T-helper 2 cell treated with Interferon-gamma antibody and Interleukin-4, amounts not matched to agents 5 μg/mL and 100 μg/mL, for 36 hours (primary cell): ENCODE data around the gene PI3.

ENCODE experiments used
- DNase-seq: peaks from one replicate; pipeline ENCODE4 v3.0.0; 2021; ENCODE audit warnings: low spot score
- H3K27ac Mint-ChIP-seq: one replicate; pipeline ENCODE4 v1.8.0; 2021; ENCODE audit warnings: mild to moderate bottlenecking, mixed read lengths
- H3K27me3 Mint-ChIP-seq: one replicate; pipeline ENCODE4 v1.8.0; 2021; ENCODE audit warnings: low read depth, mixed read lengths
- H3K36me3 Mint-ChIP-seq: one replicate; pipeline ENCODE4 v1.8.0; 2021; ENCODE audit warnings: low read depth, mixed read lengths
- H3K4me1 Mint-ChIP-seq: one replicate; pipeline ENCODE4 v1.8.0; 2021; ENCODE audit warnings: low read depth, mixed read lengths
- H3K4me3 Mint-ChIP-seq: one replicate; pipeline ENCODE4 v1.8.0; 2022; ENCODE audit warnings: mild to moderate bottlenecking, moderate library complexity, mixed read lengths
- H3K9me3 Mint-ChIP-seq: one replicate; pipeline ENCODE4 v1.8.0; 2021; ENCODE audit warnings: mixed read lengths

Gene PI3

GRCh38 chr20:45211569-45212474, 37.1 kb downstream of the PI3 start:
- Mint-ChIP-seq H3K36me3 (no peaks in the 10 kb centered on the region), H3K27ac (no peak overlapping the region), H3K9me3 (no peaks in the 10 kb centered on the region), H3K4me1 (no peaks in the 10 kb centered on the region), H3K27me3 (peaks cover 13% of the 10 kb centered on the region), H3K4me3 (no peak overlapping the region)
- DNase-seq = no peak

- H3K4me3 Mint-ChIP-seq = no peak overlapping the region
- H3K9me3 Mint-ChIP-seq = no peaks in the 10 kb centered on the region
- H3K27ac Mint-ChIP-seq = no peak overlapping the region
- H3K27me3 Mint-ChIP-seq = peaks cover 12% of the 10 kb centered on the region
- no peaks in the 10 kb centered on the region for H3K36me3 Mint-ChIP-seq
- H3K4me1 Mint-ChIP-seq = no peaks in the 10 kb centered on the region
- no peak for DNase-seq
Observed at GRCh38 chr20:45212836-45213235, 38.1 kb downstream of the PI3 start.

DNA sequence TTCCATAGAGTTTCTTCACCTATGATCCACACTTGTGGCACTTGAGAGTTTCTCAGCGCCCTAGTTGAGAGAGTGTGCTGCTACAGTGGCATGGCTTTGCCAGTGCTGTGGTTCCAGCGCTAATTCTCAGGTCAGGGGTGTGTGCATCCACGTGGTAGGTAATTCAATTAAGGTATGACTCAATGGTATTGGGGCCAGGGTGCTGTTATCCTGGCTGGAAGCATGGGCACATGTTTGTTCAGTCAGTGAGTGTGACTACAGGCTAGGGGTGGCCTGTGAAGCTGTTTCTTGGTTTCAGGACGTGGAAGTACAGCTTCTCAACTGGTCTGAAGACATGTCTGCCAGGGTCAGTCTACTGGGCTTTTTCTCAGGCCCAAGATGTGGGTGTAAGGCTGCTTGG, 43.4 kb downstream of the PI3 start:
- Mint-ChIP-seq H3K36me3 (no peaks in the 10 kb centered on the region), H3K27me3 (peaks cover 9% of the 10 kb centered on the region), H3K4me1 (no peaks in the 10 kb centered on the region), H3K9me3 (no peaks in the 10 kb centered on the region), H3K27ac (no peak overlapping the region), H3K4me3 (no peak overlapping the region)
- DNase-seq = no peak

- no peaks in the 10 kb centered on the region for H3K4me1 Mint-ChIP-seq
- H3K36me3 Mint-ChIP-seq = no peaks in the 10 kb centered on the region
- H3K9me3 Mint-ChIP-seq = no peaks in the 10 kb centered on the region
- H3K27ac Mint-ChIP-seq = no peak overlapping the region
- no peak for DNase-seq
- peaks cover 9% of the 10 kb centered on the region for H3K27me3 Mint-ChIP-seq
- H3K4me3 Mint-ChIP-seq = no peak overlapping the region
Observed at GRCh38 chr20:45218636-45219035, 43.9 kb downstream of the PI3 start.

GRCh38 chr20:45221076-45221475, 46.4 kb downstream of the PI3 start, which contains the start of gene SEMG2:
Gene SEMG2 (plus strand): TSS chr20:45221373. CDS start chr20:45221390, 17 bp downstream.
- Mint-ChIP-seq H3K27me3 (peaks cover 9% of the 10 kb centered on the region), H3K4me3 (no peak within 1 kb of the TSS), H3K27ac (no peak within 1 kb of the TSS), H3K36me3 (no peaks in the 10 kb centered on the region), H3K9me3 (no peaks in the 10 kb centered on the region), H3K4me1 (no peaks in the 10 kb centered on the region)
- DNase-seq = no peak

- no peak overlapping the region for H3K27ac Mint-ChIP-seq
- H3K4me3 Mint-ChIP-seq = no peak overlapping the region
- H3K4me1 Mint-ChIP-seq = no peaks in the 10 kb centered on the region
- H3K36me3 Mint-ChIP-seq = no peaks in the 10 kb centered on the region
- H3K27me3 Mint-ChIP-seq = peaks cover 15% of the 10 kb centered on the region
- H3K9me3 Mint-ChIP-seq = no peaks in the 10 kb centered on the region
- no peak for DNase-seq
Observed at GRCh38 chr20:45223136-45223535, 48.4 kb downstream of the PI3 start.
